GM21529 (cell line): ENCODE results near the gene LRRC56.

ENCODE experiments used
- ATAC-seq: cut with Tn5 transposase; IDR thresholded peaks from one replicate; pipeline ENCODE4 v1.9.1; 2021; ENCODE audit not compliant: unreplicated experiment

Gene LRRC56

DNA sequence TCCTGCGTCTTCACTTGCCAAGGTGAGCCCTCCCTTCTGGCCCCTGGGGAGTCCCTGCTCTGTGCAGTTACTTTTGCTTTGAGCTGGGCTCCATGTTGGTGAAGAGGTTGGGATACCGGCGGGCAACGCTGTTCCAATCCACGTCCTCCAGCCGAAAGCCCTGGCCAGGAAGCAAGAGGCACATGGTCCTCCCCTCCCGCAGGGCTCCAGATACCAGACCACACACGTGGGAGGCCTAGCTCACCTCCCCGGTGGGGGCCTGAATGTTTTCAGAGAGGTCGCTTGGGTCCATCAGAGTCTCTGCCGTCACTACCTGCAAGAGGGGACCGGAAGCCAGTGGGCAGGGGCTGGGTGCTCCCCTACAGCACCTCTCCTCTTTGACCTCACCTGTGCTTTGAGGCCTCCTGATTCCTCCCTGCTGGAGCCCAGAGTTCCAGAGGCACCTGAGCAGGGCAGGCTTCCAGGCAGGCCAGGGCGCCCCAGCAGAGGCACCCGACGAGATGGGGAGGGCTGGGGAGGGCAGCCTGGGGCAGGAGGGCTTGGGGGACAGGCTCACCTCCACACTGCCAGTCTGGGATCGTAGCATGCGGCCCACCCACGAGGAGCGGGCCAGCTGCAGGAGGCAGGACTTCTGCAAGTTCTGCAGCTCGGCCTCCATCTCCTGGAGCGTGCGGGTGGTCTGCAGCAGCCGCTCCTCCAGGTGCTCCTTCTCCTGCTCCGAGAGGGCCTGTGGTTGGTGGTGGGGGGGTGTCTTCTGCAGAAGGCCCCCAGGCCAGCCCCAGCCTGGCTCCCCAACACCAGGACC lies 20.2 kb downstream of the LRRC56 start:
- no peak for ATAC-seq

DNA sequence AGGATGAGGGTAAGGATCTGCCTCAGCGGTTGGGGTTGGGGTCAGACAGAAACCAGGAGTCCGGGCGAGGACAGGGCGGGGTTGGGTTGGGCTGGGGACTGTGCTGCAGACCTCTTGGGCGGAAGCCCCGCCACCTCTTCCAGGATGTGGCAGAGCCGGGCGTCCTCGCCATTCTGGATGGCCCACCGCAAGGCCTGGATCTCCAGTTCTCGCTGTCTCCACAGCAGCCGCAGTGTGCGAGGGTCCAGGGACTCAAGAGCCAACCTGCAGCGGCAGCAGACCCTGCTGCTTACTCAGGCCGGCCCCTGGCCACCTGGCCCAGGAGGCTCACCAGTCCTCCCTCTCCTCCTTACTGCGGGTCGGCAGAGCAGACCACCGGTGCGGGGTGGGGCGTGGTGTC lies 21.2 kb downstream of the LRRC56 start:
- ATAC-seq, result no peak

DNA sequence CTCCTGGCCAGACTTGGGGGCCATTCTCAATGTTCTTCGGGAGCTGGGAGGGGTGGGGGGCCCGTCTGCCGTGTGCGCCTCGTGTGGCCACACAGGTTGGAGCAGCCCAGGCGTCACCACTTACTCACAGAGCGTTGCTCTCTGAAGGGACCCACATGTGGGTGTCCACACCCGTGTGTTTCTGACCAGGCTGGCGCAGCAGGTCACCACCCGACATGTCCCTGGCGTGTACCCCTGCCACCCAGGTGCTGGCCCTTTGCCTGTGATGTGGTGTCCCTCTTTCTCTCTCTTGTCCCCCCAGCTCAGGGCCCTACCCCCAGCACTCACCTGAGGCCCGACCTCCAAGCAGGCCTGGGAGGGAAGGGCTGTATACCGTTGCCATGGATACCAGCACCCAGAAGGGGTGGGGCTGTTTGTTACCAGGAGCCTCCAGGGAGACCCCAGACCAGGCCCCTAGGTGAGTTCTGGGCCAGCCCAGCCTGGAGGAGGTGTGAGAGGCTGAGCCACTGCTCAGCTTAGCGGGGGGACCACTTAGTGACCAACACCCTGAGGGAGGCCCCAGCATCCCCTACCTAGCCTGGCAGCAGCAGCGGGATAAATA lies 21.8 kb downstream of the LRRC56 start:
- no peak for ATAC-seq

DNA sequence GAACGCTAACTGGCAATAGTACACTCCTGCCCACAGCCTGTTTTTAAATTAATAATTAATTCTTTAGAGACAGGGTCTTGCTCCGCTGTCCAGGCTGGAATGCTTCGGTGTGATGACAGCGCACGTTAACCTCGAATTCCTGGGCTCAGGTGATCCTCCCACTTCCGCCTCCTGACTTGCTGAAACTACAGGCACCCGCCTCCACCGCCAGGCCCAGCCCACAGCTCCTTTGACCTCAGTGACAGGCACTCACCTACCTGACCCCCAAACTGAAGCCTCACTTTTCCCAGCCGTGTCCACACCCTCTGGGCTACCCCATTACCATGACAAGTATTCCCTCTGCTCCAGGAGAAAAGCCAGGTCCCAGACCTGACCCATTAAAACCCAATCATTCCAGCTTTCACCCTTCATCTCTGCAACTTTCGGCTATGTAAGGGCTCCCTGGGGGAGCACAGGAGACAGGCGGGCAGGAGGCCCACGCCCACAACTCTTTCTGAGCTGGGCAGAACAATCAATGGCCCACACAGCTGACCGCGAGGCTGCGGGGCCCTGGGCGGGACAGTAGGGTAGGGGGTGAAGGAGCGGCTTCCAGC lies 22.5 kb downstream of the LRRC56 start:
- ATAC-seq, result no peak

DNA sequence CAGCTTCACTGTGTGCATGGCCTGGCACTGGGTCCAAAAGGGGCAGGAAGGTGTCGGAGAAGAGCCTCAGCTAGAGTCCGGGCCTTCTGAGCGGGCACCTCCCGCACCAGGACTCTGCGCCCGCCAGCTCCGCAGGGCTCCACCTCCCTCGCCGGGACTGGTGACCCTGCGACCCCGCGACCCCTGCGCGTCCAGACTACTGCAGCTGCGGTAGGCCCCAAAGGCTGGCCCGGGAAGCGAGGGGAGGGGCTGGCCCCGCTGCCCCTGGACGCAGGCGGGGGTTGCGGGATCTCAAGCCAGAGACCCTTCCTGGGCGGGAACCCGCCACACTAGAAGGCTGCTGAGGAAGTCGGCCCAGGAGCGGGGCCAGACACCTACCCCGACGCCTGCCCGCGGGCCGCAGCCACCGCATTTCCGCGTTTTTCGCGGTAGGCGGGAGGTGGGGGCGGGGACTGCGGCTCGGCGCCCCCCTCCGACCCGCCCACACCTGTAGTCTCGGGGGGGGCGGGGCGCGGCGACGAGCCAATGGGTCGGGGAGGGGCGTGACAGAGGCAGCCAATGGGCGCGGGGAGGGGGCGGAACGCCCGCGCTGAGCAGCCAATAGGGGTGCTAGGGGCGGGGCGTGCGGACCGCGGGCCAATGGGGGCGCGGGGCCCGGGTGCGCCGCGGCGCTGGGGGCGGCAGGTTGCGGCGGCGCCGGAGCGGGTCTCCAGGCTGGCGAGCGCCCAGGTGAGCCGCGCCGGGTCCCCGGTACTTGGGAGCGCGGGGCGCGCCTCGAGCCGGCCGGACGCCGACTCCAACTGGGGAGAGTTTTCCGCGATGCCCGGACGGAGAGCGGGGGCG lies 23.2 kb downstream of the LRRC56 start, which contains the start of the genes LMNTD2 and RASSF7:
TSS of gene LMNTD2 (minus strand) at position 434 of the 843 bp plus-strand sequence. CDS start at position 412, 22 bp downstream.
TSS of gene RASSF7 (plus strand) at position 666 of the 843 bp plus-strand sequence. CDS start 799 bp downstream, outside the sequence.
- peak; percentile 75 for ATAC-seq

DNA sequence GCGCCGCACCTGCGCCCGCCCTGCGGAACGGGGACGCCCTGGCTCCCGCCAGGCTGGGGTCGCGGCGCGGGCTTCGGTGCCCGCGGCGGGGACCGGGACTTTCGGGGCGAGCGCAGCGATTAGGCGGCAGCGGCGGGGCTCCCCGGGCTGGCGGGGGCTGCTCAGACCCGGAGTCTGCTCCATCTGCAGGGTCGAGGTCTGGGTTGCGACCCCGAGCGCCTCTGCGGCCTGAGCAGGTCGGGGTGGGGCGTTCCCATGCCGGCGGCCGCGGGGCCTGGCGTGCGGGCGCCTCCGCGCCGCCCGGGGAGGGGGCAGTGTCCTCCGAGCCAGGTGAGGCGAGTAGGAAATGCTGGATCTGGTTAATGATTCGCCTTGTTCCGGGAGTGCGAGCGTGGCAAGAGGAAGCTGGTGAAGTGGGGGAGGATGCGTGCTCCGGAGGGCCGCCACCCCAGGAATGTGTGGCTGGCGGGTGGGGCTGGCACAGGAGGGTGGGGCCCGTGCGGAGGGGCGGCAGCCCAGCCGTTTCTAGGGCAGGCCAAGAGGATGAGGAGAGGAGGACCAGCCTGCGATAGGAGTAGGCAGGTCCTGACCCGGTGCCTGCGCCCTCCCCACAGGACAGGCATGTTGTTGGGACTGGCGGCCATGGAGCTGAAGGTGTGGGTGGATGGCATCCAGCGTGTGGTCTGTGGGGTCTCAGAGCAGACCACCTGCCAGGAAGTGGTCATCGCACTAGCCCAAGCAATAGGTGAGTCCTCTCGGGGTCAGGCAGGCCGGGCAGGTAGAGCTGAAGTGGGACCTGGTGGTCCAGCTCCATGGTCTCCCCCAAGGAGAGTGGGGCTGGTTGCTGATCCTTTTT lies 24.0 kb downstream of the LRRC56 start:
- ATAC-seq, result peak; percentile 27

DNA sequence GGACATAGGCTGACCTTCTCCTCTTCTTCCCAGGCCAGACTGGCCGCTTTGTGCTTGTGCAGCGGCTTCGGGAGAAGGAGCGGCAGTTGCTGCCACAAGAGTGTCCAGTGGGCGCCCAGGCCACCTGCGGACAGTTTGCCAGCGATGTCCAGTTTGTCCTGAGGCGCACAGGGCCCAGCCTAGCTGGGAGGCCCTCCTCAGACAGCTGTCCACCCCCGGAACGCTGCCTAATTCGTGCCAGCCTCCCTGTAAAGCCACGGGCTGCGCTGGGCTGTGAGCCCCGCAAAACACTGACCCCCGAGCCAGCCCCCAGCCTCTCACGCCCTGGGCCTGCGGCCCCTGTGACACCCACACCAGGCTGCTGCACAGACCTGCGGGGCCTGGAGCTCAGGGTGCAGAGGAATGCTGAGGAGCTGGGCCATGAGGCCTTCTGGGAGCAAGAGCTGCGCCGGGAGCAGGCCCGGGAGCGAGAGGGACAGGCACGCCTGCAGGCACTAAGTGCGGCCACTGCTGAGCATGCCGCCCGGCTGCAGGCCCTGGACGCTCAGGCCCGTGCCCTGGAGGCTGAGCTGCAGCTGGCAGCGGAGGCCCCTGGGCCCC lies 24.8 kb downstream of the LRRC56 start:
- no peak for ATAC-seq

DNA sequence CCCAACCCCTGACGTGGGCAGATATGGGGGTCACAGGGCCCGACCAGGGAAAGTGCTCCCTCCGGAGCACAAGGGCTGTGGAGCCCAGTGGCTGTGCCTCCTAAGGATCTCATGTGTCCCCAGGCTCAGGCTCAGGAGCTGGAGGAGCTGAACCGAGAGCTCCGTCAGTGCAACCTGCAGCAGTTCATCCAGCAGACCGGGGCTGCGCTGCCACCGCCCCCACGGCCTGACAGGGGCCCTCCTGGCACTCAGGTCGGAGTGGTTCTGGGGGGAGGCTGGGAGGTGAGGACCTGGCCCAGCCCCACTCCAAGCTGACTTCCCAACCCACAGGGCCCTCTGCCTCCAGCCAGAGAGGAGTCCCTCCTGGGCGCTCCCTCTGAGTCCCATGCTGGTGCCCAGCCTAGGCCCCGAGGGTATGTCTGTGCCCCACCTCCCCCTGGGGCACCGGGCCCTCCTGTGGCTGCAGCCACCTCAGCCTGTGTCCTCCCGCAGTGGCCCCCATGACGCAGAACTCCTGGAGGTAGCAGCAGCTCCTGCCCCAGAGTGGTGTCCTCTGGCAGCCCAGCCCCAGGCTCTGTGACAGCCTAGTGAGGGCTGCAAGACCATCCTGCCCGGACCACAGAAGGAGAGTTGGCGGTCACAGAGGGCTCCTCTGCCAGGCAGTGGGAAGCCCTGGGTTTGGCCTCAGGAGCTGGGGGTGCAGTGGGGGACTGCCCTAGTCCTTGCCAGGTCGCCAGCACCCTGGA lies 25.9 kb downstream of the LRRC56 start:
- no peak for ATAC-seq

DNA sequence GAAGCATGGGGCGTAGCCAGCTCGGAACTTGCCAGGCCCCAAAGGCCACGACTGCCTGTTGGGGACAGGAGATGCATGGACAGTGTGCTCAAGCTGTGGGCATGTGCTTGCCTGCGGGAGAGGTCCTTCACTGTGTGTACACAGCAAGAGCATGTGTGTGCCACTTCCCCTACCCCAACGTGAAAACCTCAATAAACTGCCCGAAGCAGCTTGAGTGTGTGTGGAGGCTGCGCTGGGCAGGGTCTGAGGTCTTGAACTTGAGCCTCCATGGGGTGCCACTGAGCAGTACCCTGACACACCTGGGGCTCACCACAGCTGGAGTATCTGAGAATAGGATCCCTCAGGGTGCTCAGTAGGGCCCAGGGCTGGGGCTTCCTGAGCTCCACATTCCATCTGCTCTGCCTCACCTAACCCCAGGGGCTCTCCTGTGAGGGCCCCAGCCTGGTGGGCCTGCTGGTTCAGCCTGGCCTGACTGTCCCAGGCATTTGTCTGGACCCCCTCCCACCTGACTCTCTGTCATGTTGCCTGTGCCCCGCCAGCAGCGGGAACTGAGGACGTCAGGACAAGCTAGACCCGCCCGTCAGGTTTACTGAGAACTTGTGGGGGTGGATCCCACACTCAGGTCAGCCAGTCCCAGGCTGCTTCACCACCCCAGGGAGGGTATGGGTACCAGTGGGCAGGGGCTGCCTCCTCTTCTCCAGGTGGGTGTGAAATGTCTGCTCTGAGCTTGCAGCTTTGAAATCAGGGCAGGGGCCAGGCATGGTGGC lies 26.7 kb downstream of the LRRC56 start:
- no peak for ATAC-seq

DNA sequence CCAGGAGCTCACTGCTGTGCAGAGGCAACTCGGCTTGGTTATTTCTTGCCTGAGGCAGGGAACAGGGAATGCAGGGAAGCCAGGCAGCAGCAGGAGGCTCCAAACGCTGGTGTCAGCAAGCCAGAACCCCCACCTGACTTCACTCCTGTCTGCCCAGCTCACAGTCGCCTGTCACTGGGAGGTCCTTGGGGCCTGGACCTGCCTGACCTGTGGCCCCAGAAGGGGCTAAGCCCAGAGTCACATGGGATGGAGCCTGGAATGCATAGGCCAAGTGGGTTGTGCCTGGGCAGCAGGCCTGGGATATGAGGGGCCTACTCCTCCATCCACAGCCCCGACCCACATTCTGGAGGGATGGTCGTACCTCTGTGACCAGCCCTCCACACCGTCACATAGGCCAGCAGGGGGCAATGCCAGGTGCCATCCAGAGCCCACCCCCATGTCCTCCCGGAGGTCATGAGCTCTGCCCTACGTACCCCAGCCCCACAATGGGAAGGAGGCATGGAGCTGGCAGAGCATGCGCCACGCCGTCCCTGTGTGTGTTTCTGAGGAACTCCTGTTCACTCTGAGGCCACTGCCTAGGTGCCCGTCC lies 28.7 kb downstream of the LRRC56 start:
- ATAC-seq, result no peak

DNA sequence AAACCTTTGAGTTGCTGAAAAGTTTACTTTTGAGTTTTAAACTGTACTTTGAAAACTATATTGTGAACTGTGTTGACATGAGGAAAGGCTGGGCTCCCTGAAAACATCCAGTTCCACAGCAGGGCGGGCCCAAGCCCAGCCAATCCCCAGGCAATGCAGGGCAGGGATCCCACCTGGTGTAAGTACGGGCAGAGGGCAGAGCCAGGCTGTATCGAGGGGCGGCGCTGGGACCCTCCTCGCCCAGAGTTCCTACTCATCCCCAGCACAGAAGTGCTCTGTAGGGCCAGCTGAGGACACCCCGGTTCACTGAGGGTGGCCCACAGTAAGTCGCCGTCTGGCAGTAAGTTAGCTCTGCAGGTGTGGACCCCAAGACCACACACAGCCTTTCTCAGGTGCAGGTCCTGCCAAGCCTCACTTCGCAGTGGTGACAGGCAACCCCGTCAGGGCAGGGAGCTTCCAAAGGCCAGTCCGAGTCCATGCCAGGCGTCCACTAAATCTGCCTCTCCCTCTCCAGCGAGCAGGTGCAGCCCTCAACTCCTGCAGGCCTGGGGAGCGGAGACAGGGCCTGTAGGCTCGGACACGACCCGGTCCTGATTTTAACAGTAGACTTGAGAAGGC lies 29.8 kb downstream of the LRRC56 start:
- ATAC-seq, result no peak

DNA sequence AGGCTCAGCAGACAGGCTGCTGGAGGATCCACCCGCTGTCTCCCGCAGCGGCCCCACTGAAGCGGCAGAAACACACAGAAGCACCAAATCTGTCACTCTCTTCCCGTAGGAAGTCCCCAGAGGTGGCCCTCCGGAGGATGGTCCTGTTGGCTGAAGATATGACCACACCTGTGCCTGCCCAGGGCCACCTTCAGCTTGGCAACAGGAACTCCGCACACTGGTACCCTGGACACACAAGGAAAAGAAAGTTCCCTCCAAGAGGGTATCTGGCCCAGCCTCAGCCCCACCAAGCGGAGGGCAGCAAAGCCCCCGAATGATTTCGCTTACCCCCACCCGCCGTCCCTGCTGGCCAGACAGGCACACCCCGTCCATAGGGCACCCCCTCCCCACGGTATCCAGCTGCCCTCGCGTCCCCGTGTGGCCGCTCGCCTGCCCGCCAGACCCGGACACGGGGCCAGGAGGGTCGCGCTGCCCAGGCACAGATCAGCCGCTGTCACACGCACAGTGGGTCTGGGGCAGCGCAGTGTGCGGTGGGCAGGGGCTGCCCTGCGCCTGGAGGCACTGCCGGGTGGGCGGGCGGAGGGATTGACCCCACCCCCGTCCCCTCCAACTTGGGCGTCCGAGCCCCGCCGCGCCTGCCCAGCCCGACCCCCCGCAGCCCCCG lies 30.4 kb downstream of the LRRC56 start:
- ATAC-seq, result peak; percentile 3

DNA sequence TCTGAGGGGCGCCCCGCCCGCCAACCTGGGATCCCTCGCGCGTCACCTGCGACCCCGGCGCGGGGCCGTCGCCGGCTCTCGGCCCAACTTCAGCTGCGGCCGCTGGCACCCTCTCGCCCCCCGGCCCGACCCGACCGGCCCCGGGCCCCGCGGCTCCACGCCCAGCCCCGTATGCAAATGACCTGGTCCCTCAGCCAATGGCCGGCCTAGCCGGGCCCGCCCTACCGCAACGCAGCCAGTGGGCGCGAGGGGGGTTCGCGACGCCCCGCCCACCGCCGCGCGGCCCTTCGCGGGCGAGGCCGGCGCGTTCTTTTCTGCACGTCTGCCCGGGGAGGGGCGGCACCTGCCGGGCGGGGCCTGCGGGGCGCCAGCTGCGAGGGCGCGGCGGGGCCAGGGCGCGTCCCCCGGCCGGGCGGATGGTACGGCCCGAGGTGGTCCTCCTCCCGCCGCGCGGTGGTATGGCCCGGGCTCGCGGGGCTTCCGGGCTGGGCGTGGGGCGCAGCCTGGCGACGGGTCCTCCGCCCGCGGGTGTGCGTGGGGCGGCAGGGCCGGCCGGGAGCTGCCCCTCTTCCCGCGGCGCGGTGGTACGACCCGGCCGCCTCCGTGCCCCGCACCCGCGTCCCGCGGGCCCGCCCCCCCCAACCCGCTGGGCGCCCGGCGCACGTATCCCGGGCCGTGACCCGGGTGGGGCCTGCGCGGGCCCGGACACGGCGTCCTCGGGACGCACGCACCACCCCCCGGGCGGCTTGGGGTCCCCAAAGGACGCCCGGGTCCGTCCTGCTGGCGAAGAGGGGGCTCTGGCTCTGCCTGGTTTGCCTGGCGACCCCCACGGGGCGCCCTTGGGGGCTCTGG lies 31.2 kb downstream of the LRRC56 start:
- peak; percentile 84 for ATAC-seq

DNA sequence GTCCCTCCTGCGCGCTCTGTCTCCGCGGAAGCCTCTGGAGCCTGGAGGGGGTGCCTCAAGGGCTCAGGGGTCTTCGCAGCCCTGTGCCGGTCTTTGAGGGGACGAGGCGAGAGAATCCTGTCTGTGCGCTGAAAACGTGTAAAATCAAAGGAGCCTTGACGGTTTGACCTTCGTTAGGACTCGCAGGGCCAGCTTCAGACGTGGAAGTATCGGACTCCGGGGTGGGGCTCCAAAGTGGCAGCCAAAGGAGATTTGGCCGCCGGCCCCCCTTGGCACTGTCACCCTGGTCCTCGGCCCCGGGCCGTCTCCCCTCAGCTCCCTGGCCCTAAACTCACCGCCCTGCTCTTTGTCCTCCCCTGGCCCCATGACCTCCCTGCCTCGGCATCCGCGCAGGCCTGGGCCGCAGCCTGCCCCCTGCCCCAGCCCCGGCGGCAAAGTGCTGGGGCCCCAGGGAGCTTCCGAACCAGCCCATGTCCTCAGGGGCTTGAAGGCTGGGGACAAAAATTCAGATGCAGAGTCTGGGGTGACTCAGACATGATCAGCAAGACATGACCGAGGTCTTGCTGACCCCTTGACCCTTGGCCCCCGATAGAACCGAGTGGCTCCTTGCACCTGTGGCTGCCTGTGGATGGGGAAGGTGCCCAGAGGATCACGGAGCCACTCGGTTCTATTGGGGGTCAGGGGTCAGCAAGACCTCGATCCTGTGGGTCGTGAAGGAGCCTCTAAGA lies 32.0 kb downstream of the LRRC56 start:
- ATAC-seq, result no peak

DNA sequence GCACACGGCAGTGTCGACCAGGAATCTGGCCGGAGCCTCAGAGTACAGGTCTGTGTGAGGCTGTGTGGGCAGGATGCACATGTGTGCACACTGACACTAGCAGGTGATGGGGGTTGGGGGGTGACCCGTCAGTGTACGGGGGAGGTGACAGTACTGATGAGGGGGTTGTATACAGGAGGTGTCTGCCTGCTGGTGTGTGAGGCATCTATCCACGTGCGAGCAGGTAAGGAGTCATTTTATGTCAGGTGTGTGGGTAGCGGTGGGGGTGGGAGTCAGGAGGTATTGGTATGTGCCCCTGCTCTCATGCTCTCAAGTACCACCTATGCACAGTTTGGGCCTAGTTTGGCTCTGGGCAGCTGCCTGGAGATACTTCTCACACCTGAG lies 34.5 kb downstream of the LRRC56 start:
- ATAC-seq, result no peak
